ENCODE results near the gene CLDN9. TPM values are rescaled to one million over a fixed set of nuclear protein-coding genes. Genes with fewer than 3 reads are reported as not detected.
A peak's percentile ranks its signal among the peaks of the same experiment; 100 is the strongest.

Gene CLDN9
- total RNA-seq, 4 donors from 2014 or later: not detected

GRCh38 chr16:3019594-3020246 lies 7.0 kb downstream of the CLDN9 start:
- TF ChIP-seq CTCF (IDR thresholded peaks at IDR 0.05) (no peak), POLR2A (IDR thresholded peaks at IDR 0.05) (no peak)
- Histone ChIP-seq H3K27me3 (peaks cover 0 to 43% (median 4%) of the 10 kb centered on the region in 4 donors), H3K4me3 (peak overlapping the region; percentile 46 to 79 (median 63)), H3K36me3 (no peaks in the 10 kb centered on the region), H3K27ac (peak overlapping the region; percentile 27 to 96 (median 94)), H3K9me3 (no peaks in the 10 kb centered on the region), H3K4me1 (peaks cover 40 to 66% (median 42%) of the 10 kb centered on the region in 3 donors)
- intact Hi-C loops (cut with DNase I): no loop called here
- 26 to 52% methylated on average over 24 to 31 of the region's 40 CpGs for WGBS, 2 donors
- no peak for DNase-seq

- H3K4me1 ChIP-seq: peaks cover 41 to 71% (median 45%) of the 10 kb centered on the region in 3 donors
- peak within 1 kb of the TSS; percentile 92 to 98 (median 96) for H3K27ac ChIP-seq
- no peak for DNase-seq
- H3K4me3 ChIP-seq: peak within 1 kb of the TSS; percentile 46 to 79 (median 63)
- no peaks in the 10 kb centered on the region for H3K9me3 ChIP-seq
- intact Hi-C loops (cut with DNase I): no loop called here
- peaks cover 0 to 38% (median 4%) of the 10 kb centered on the region in 4 donors for H3K27me3 ChIP-seq
- peaks cover 0 to under 1% (median 0%) of the 10 kb centered on the region in 3 donors for H3K36me3 ChIP-seq
- WGBS, 2 donors: no CpG with 5 or more reads among the region's 49 CpGs
- TF ChIP-seq POLR2A (IDR thresholded peaks at IDR 0.05): peak in 3 of 4 donors; percentile 36 to 91 (median 81)
- peak in 3 of 6 experiments; percentile 16 to 22 (median 18) for TF ChIP-seq CTCF (IDR thresholded peaks at IDR 0.05)
These were observed 7.5 kb downstream of the CLDN9 start, which contains the start of gene TNFRSF12A for GRCh38 chr16:3020247-3020603. Gene TNFRSF12A, plus strand, starts transcription at chr16:3020368. Its CDS starts 30 bp downstream, at chr16:3020398.

DNA sequence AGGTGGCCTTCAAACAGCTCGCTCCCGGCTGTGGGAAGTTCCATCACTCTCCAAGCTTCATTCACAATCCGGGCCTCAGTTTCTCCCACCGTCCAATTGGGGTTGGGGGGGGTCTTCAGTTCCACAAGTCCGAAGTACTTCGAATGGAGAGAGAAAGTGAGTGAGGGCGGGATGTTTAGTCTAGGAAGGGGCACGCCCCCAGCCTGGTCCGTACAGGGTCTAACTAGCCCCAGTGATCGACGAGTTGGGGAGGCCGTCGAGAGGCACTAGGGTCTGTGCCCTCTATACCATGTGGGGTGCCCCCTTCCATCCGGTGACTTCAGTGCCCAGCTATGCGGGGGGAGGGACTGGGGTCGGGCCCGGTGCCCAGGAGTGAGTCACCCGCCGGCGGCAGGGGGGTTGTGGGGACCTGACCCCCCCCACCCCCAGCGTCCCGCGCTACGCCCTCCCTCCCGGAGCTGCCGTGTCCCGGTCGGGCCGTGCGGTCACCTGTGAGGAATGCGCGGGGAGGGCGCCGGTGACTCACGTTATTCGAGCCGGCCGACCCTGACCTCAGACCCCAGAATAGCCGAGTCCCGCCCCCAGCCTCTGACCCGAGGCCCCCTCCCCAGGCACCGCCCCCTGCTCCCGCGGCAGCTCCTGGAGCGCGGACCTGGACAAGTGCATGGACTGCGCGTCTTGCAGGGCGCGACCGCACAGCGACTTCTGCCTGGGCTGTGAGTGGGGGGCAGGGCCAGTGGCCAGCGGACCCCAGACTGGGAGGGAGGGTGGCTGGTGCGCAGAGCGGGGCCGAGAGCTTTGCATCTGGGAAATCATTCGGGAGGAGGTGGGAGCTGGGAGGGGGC lies 8.1 kb downstream of the CLDN9 start:
- WGBS, 2 donors: 1% methylated on average over 23 of the region's 57 CpGs; no CpG with 5 or more reads in 1 of the 2 donors
- no peak for TF ChIP-seq CTCF (IDR thresholded peaks at IDR 0.05)
- peaks cover 41 to 77% (median 45%) of the 10 kb centered on the region in 3 donors for H3K4me1 ChIP-seq
- H3K9me3 ChIP-seq: no peaks in the 10 kb centered on the region
- H3K27ac ChIP-seq: peak overlapping the region; percentile 92 to 98 (median 96)
- H3K36me3 ChIP-seq: peaks cover 0 to 7% (median 0%) of the 10 kb centered on the region in 3 donors
- peaks cover 0 to 33% (median 4%) of the 10 kb centered on the region in 4 donors for H3K27me3 ChIP-seq
- intact Hi-C loops (cut with DNase I): no loop called here
- no peak for DNase-seq
- H3K4me3 ChIP-seq: peak overlapping the region; percentile 46 to 79 (median 63)

GRCh38 chr16:3021449-3022207 lies 8.9 kb downstream of the CLDN9 start:
- peak overlapping the region; percentile 46 to 79 (median 63) for H3K4me3 ChIP-seq
- peaks cover 41 to 77% (median 45%) of the 10 kb centered on the region in 3 donors for H3K4me1 ChIP-seq
- intact Hi-C loops (cut with DNase I): no loop called here
- 0 to 9% methylated on average over 10 to 13 of the region's 25 CpGs for WGBS, 2 donors
- H3K27ac ChIP-seq: peak overlapping the region; percentile 92 to 98 (median 96)
- peak in 3 of 6 experiments; percentile 18 to 23 (median 19) for TF ChIP-seq CTCF (IDR thresholded peaks at IDR 0.05)
- TF ChIP-seq POLR2A (IDR thresholded peaks at IDR 0.05): peak in 1 of 4 donors; percentile 12
- H3K9me3 ChIP-seq: no peaks in the 10 kb centered on the region
- DNase-seq: no peak
- H3K36me3 ChIP-seq: peaks cover 0 to 15% (median 1%) of the 10 kb centered on the region in 3 donors
- peaks cover 0 to 29% (median 4%) of the 10 kb centered on the region in 4 donors for H3K27me3 ChIP-seq

All from esophagus squamous epithelium (tissue), 5 donors.